HepG2 (cell line): Measurements from ENCODE around the gene ICAM3.

Experiments
- ASH2L ChIP-seq: fragments of 300-600, 200-600 bp; sonication (generic); IDR thresholded peaks from 2 replicates; pipeline ENCODE4 v1.7.0; 2017; ENCODE audit warnings: low read depth, mild to moderate bottlenecking, moderate library complexity, mixed read lengths, low read length; ENCODE audit not compliant: insufficient read length
- NR0B2 ChIP-seq: sonication (generic); formaldehyde crosslinking; IDR thresholded peaks from 2 replicates; pipeline ENCODE4 v1.4.0; 2020; ENCODE audit warnings: mild to moderate bottlenecking, missing genetic modification reagents
- TCF7L2 ChIP-seq: IDR thresholded peaks from 2 replicates; pipeline ENCODE4 v1.6.1; 2011; ENCODE audit warnings: mild to moderate bottlenecking, low read depth, low read length, moderate library complexity

GRCh38 chr19:10379880-10380312 is 40.5 kb upstream of the ICAM3 start:
- no peak for TF ChIP-seq ASH2L
- no peak for TF ChIP-seq NR0B2 (CRISPR knock-in tag)
- no peak for TF ChIP-seq TCF7L2
